Measurements from ENCODE around the gene CFAP73.

CFAP73 gene

DNA sequence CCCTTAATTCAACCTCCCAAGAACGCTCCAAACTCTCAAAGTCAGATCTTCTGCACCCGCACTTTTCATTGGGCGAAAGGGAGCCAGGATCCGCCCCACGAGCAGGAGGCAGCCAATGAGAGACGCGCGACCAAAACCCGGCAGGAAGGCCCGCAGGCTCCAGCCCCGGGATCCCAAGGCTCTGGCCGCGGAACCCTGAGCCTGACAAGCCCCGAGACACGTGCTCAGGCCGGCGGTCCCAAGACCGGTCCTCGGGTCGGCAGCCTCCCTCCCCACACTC, 35.3 kb downstream of the CFAP73 start:
- TF ChIP-seq CTCF (conservative IDR thresholded peaks at IDR 0.05; ENCODE audit: low read length): no peak
- H3K4me3 ChIP-seq (ENCODE audit: low read length): peak overlapping the region; percentile 86
- peak; percentile 89 for DNase-seq (ENCODE audit: low read depth)

- H3K4me3 ChIP-seq (ENCODE audit: low read length): peak within 1 kb of the TSS; percentile 86
- TF ChIP-seq CTCF (conservative IDR thresholded peaks at IDR 0.05; ENCODE audit: low read length): no peak
- peak; percentile 70 for DNase-seq (ENCODE audit: low read depth)
These were observed 35.9 kb downstream of the CFAP73 start, which contains the start of the genes DDX54 and RITA1 for GRCh38 chr12:113185180-113186032. Gene DDX54 (minus strand): TSS chr12:113185478. CDS start chr12:113185451, 27 bp downstream. Gene RITA1 (plus strand): TSS chr12:113185721. CDS start chr12:113186747, 1,026 bp downstream.

GRCh38 chr12:113186033-113186365, 36.5 kb downstream of the CFAP73 start:
- peak overlapping the region; percentile 86 for H3K4me3 ChIP-seq (ENCODE audit: low read length)
- TF ChIP-seq CTCF (conservative IDR thresholded peaks at IDR 0.05; ENCODE audit: low read length): no peak
- DNase-seq (ENCODE audit: low read depth): no peak

DNA sequence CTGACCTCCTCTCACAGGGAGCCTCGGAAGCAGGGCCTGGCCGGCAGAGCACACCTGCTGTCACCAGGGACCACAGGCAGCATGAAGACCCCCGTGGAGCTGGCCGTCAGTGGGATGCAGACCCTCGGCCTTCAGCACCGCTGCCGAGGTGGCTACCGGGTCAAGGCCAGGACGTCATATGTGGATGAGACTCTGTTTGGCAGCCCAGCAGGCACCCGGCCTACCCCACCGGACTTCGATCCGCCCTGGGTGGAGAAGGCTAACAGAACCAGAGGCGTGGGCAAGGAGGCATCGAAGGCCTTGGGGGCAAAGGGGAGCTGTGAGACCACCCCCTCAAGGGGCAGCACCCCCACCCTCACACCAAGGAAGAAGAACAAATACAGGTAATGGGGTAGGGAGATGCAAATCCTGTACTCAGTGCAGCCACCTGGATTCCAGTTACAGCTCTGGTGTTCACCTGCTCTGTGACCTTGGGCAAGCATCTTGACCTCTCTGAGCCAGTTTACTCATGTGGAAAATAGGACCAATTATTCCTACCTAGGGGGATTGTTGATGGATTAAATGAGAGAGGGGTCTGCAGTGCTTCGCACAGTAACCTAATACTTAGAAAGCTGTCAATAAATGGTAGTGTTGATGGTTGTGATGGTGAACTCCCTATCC, 37.3 kb downstream of the CFAP73 start:
- TF ChIP-seq CTCF (conservative IDR thresholded peaks at IDR 0.05; ENCODE audit: low read length): no peak
- peak overlapping the region; percentile 86 for H3K4me3 ChIP-seq (ENCODE audit: low read length)
- no peak for DNase-seq (ENCODE audit: low read depth)

- H3K4me3 ChIP-seq (ENCODE audit: low read length): no peak overlapping the region
- no peak for DNase-seq (ENCODE audit: low read depth)
- no peak for TF ChIP-seq CTCF (conservative IDR thresholded peaks at IDR 0.05; ENCODE audit: low read length)
These were observed 39.8 kb downstream of the CFAP73 start for GRCh38 chr12:113189361-113189760.

DNA sequence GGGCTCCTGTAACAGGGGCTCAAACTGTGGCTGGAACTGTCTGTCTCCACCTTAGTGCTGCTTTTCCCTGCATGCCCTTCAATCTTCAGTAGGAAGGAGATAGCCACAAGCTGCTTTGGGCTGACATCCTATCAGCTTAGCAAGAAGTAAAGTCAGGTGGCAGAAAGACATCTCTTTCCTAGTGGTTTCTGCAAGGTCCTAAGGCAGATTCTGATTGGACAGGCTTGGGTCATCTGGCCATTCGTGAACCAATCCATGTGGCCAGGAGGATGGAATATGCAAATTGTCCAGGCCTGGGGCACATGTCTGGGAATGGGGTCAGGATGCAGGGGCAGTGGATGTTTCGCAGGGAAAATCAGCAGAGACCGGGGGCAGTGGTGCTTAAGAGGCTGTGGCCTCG, 41.2 kb downstream of the CFAP73 start:
- H3K4me3 ChIP-seq (ENCODE audit: low read length): no peak overlapping the region
- no peak for TF ChIP-seq CTCF (conservative IDR thresholded peaks at IDR 0.05; ENCODE audit: low read length)
- peak; percentile 20 for DNase-seq (ENCODE audit: low read depth)

GRCh38 chr12:113191227-113191626, 41.7 kb downstream of the CFAP73 start:
- no peak for TF ChIP-seq CTCF (conservative IDR thresholded peaks at IDR 0.05; ENCODE audit: low read length)
- no peak overlapping the region for H3K4me3 ChIP-seq (ENCODE audit: low read length)
- DNase-seq (ENCODE audit: low read depth): no peak

All from AG10803 (cell line).